Lower leg skin (tissue), 3 donors: ENCODE data around the gene HNF4A.

ENCODE experiments used
- POLR2A ChIP-seq, 2 donors: fragments of 450-650 bp; IDR thresholded peaks; one replicate each; pipeline ENCODE4 v1.6.1; 2016 to 2017; ENCODE audit warnings: antibody characterized with exemption in 2 of 2, mild to moderate bottlenecking in 1 of 2, moderate library complexity in 1 of 2
- TF ChIP-seq, protein P1 (sequence below), 3 donors: fragments of 450-650 bp; IDR thresholded peaks; one replicate each; pipeline ENCODE4 v1.5.1; 2016; ENCODE audit warnings: antibody characterized with exemption in 3 of 3, mild to moderate bottlenecking in 3 of 3, moderate library complexity in 2 of 3

DNA sequence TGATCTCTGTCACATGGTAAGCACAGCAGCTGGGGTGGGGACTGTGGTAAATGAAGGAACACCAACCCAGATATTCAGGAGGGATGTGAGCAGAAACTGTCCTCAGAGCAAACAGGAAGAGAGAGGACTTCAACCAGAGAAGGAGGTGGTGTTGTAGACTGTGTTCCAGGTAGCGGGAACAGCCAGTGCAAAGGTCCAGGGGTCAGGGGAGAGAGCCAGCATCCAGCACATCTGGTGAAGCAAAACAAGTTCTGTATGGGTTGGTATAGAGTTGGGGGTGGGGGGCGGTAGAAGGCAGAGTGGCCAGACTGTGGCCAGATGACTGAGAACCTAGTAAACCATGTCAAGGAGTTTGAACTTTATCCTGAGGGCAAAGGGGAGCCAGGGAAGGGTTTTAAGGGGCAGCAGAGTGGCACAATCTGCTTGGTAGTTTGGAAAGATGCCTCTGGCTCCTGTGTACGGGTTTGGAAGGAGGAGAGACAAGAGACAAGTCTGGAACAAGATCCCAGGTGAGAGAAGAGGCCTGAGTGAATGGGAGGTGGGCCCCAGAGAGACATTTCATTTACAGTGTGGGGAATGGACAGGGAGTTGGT, 92.4 kb downstream of the HNF4A start:
- TF ChIP-seq, protein P1, sequence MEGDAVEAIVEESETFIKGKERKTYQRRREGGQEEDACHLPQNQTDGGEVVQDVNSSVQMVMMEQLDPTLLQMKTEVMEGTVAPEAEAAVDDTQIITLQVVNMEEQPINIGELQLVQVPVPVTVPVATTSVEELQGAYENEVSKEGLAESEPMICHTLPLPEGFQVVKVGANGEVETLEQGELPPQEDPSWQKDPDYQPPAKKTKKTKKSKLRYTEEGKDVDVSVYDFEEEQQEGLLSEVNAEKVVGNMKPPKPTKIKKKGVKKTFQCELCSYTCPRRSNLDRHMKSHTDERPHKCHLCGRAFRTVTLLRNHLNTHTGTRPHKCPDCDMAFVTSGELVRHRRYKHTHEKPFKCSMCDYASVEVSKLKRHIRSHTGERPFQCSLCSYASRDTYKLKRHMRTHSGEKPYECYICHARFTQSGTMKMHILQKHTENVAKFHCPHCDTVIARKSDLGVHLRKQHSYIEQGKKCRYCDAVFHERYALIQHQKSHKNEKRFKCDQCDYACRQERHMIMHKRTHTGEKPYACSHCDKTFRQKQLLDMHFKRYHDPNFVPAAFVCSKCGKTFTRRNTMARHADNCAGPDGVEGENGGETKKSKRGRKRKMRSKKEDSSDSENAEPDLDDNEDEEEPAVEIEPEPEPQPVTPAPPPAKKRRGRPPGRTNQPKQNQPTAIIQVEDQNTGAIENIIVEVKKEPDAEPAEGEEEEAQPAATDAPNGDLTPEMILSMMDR (IDR thresholded peaks at IDR 0.05) = no peak
- no peak for TF ChIP-seq POLR2A (IDR thresholded peaks at IDR 0.05)
